H9 (cell line): ENCODE measurements around the gene HSPG2. TPM values are rescaled to one million over a fixed set of nuclear protein-coding genes. Genes with fewer than 3 reads are reported as not detected.
A peak's percentile ranks its signal among the peaks of the same experiment; 100 is the strongest.

Experiments
- DNase-seq: peaks from one replicate; pipeline ENCODE4 v3.0.0-alpha.2; 2017
- H2AFZ ChIP-seq: one replicate; pipeline ENCODE4 v1.6.1; 2013; ENCODE audit warnings: mild to moderate bottlenecking, low read length, control low read depth, moderate library complexity
- H2AK5ac ChIP-seq: 2 replicates; pipeline ENCODE4 v1.6.1; 2013; ENCODE audit warnings: low read length, control low read depth, mixed read lengths; ENCODE audit not compliant: insufficient read length
- H2BK120ac ChIP-seq: one replicate; pipeline ENCODE4 v1.6.1; 2013; ENCODE audit warnings: low read depth, mild to moderate bottlenecking, low read length, control low read depth, inconsistent platforms; ENCODE audit not compliant: poor library complexity, severe bottlenecking
- H2BK12ac ChIP-seq: 2 replicates; pipeline ENCODE4 v1.6.1; 2013; ENCODE audit warnings: low read length, control low read depth, mixed read lengths, low read depth; ENCODE audit not compliant: insufficient read length
- H2BK15ac ChIP-seq: 2 replicates; pipeline ENCODE4 v1.6.1; 2013; ENCODE audit warnings: low read depth, low read length, control low read depth
- H2BK20ac ChIP-seq: one replicate; pipeline ENCODE4 v1.6.1; 2013; ENCODE audit warnings: low read depth, mild to moderate bottlenecking, low read length, control low read depth, inconsistent platforms; ENCODE audit not compliant: poor library complexity, severe bottlenecking
- H2BK5ac ChIP-seq: 2 replicates; pipeline ENCODE4 v1.6.1; 2013; ENCODE audit warnings: low read length, control low read depth, mixed read lengths; ENCODE audit not compliant: insufficient read length
- H3K14ac ChIP-seq: 2 replicates; pipeline ENCODE4 v1.6.1; 2013; ENCODE audit warnings: low read length, control low read depth; ENCODE audit not compliant: insufficient read depth
- H3K18ac ChIP-seq: 2 replicates; pipeline ENCODE4 v1.6.1; 2013; ENCODE audit warnings: low read depth, mild to moderate bottlenecking, mixed read lengths, low read length, control low read depth; ENCODE audit not compliant: insufficient read length
- H3K23ac ChIP-seq: 2 replicates; pipeline ENCODE4 v1.6.1; 2013; ENCODE audit warnings: low read length, control low read depth, mixed read lengths, low read depth; ENCODE audit not compliant: insufficient read length
- H3K23me2 ChIP-seq: 2 replicates; pipeline ENCODE4 v1.6.1; 2013; ENCODE audit warnings: low read depth, mild to moderate bottlenecking, mixed read lengths, low read length, control low read depth; ENCODE audit not compliant: insufficient read length, poor library complexity, severe bottlenecking
- H3K27ac ChIP-seq: 2 replicates; pipeline ENCODE4 v1.5.1; 2013; ENCODE audit warnings: low read length, control low read depth, mixed read lengths, low read depth; ENCODE audit not compliant: insufficient read length
- H3K27me3 ChIP-seq: 2 replicates; pipeline ENCODE4 v1.6.1; 2013; ENCODE audit warnings: low read length, control low read depth, inconsistent platforms; ENCODE audit not compliant: insufficient read depth
- H3K4ac ChIP-seq: 2 replicates; pipeline ENCODE4 v1.6.1; 2013; ENCODE audit warnings: low read depth, mild to moderate bottlenecking, control low read depth, inconsistent platforms, low read length, moderate library complexity
- H3K4me1 ChIP-seq: 2 replicates; pipeline ENCODE4 v1.6.1; 2013; ENCODE audit warnings: low read length, control low read depth, inconsistent platforms; ENCODE audit not compliant: insufficient read depth
- H3K4me2 ChIP-seq: 2 replicates; pipeline ENCODE4 v1.6.1; 2013; ENCODE audit warnings: low read length, control low read depth, mixed read lengths; ENCODE audit not compliant: insufficient read length, insufficient read depth
- H3K56ac ChIP-seq: 2 replicates; pipeline ENCODE4 v1.6.1; 2013; ENCODE audit warnings: low read depth, mild to moderate bottlenecking, mixed read lengths, low read length, control low read depth; ENCODE audit not compliant: insufficient read length
- H3K79me1 ChIP-seq: 2 replicates; pipeline ENCODE4 v1.6.1; 2013; ENCODE audit warnings: low read depth, mild to moderate bottlenecking, moderate library complexity, low read length, control low read depth, inconsistent platforms; ENCODE audit not compliant: insufficient read depth, poor library complexity, severe bottlenecking
- H3K79me2 ChIP-seq: 2 replicates; pipeline ENCODE4 v1.6.1; 2013; ENCODE audit warnings: low read length, control low read depth, inconsistent platforms; ENCODE audit not compliant: insufficient read depth
- H3K9ac ChIP-seq: 2 replicates; pipeline ENCODE4 v1.6.1; 2013; ENCODE audit warnings: low read length, control low read depth, mixed read lengths; ENCODE audit not compliant: insufficient read length; ENCODE audit errors: extremely low read depth
- H3K9me3 ChIP-seq: one replicate; pipeline ENCODE4 v1.6.1; 2013; ENCODE audit warnings: low read depth, low read length, inconsistent platforms; ENCODE audit not compliant: control insufficient read depth
- H3T11ph ChIP-seq: one replicate; pipeline ENCODE4 v1.6.1; 2013; ENCODE audit warnings: mild to moderate bottlenecking, low read length, control low read depth, inconsistent platforms
- H4K20me1 ChIP-seq: one replicate; pipeline ENCODE4 v1.6.1; 2013; ENCODE audit not compliant: control insufficient read depth, insufficient read length, insufficient read depth
- H4K5ac ChIP-seq: 2 replicates; pipeline ENCODE4 v1.6.1; 2013; ENCODE audit warnings: low read depth, mild to moderate bottlenecking, mixed read lengths, low read length, control low read depth; ENCODE audit not compliant: insufficient read length
- H4K8ac ChIP-seq: replicated peaks from 2 replicates; pipeline ENCODE4 v1.6.1; 2013; ENCODE audit warnings: low read length, control low read depth, mixed read lengths, low read depth; ENCODE audit not compliant: insufficient read length
- H4K91ac ChIP-seq: 2 replicates; pipeline ENCODE4 v1.6.1; 2013; ENCODE audit warnings: low read depth, mild to moderate bottlenecking, moderate library complexity, mixed read lengths, low read length, control low read depth; ENCODE audit not compliant: insufficient read length
- H3K27ac Mint-ChIP-seq, 3 experiments: 2 replicates in 2 of 3; 3 replicates in 1 of 3; pipeline ENCODE4 v1.8.0; 2020 to 2021; ENCODE audit warnings: mixed read lengths in 3 of 3, mild to moderate bottlenecking in 1 of 3, moderate library complexity in 1 of 3
- H3K27me3 Mint-ChIP-seq: 2 replicates; pipeline ENCODE4 v1.8.0; 2021; ENCODE audit warnings: low read depth, mild to moderate bottlenecking, moderate library complexity, mixed read lengths
- H3K36me3 Mint-ChIP-seq, 3 experiments: 2 replicates in 2 of 3; 3 replicates in 1 of 3; pipeline ENCODE4 v1.8.0; 2020 to 2021; ENCODE audit warnings: low read depth in 3 of 3, mixed read lengths in 3 of 3; ENCODE audit not compliant: insufficient read depth in 1 of 3
- H3K4me1 Mint-ChIP-seq, 2 experiments: 2 replicates each; pipeline ENCODE4 v1.8.0; 2020; ENCODE audit warnings: mixed read lengths in 2 of 2
- H3K4me3 Mint-ChIP-seq, 2 experiments: 2 replicates in 1 of 2; 3 replicates in 1 of 2; pipeline ENCODE4 v1.8.0; 2020 to 2021; ENCODE audit warnings: mild to moderate bottlenecking in 2 of 2, mixed read lengths in 2 of 2, moderate library complexity in 1 of 2
- H3K9me3 Mint-ChIP-seq, 2 experiments: 2 replicates in 1 of 2; 3 replicates in 1 of 2; pipeline ENCODE4 v1.8.0; 2020; ENCODE audit warnings: mild to moderate bottlenecking in 2 of 2, mixed read lengths in 2 of 2, moderate library complexity in 1 of 2
- CTCF ChIP-seq: fragments of 200-600 bp; sonication (generic); conservative IDR thresholded peaks from 3 replicates; pipeline ENCODE4 v1.8.0; 2021; ENCODE audit warnings: antibody characterized with exemption, mild to moderate bottlenecking
- total RNA-seq: library from RNA; stranded (reverse); gene quantifications from 2 replicates; pipeline ENCODE4 v1.2.1, GENCODE V29; 2021

The HSPG2 gene
- total RNA-seq, 1 experiment from 2014 or later = 90.0 TPM

GRCh38 chr1:21775985-21776562, 161.0 kb downstream of the HSPG2 start:
- Histone ChIP-seq H4K20me1 (no peaks in the 10 kb centered on the region), H3K18ac (no peak overlapping the region), H3K4ac (no peak overlapping the region), H2BK120ac (no peak overlapping the region), H3K27ac (no peak overlapping the region), H2BK12ac (no peak overlapping the region), H3K23me2 (no peaks in the 10 kb centered on the region), H4K91ac (no peak overlapping the region), H3K79me1 (peaks cover 7% of the 10 kb centered on the region), H2BK15ac (no peak overlapping the region), H3K14ac (no peak overlapping the region), H4K5ac (no peak overlapping the region), H2AFZ (no peak overlapping the region), H2AK5ac (no peak overlapping the region), H2BK20ac (no peak overlapping the region), H4K8ac (no peak overlapping the region), H3K27me3 (no peaks in the 10 kb centered on the region), H3K4me2 (no peak overlapping the region), H2BK5ac (no peak overlapping the region), H3K9ac (no peak overlapping the region), H3K23ac (no peak overlapping the region), H3K4me1 (no peaks in the 10 kb centered on the region), H3K9me3 (no peaks in the 10 kb centered on the region), H3K79me2 (peaks cover 56% of the 10 kb centered on the region), H3K56ac (no peak overlapping the region), H3T11ph (no peak overlapping the region)
- Mint-ChIP-seq H3K4me1 (peaks cover 2 to 7% of the 10 kb centered on the region in 2 experiments; a peak in 3 of 4 replicates), H3K27me3 (no peaks in the 10 kb centered on the region; the same call in 1 of the 2 replicates), H3K9me3 (peaks cover 5 to 11% of the 10 kb centered on the region in 2 experiments; a peak in 3 of 5 replicates), H3K4me3 (no peak overlapping the region), H3K27ac (peak overlapping the region in 2 of 3 experiments; percentile 7 to 67; a peak in 1 of 7 replicates), H3K36me3 (peaks cover 7 to 14% (median 8%) of the 10 kb centered on the region in 3 experiments; a peak in 6 of 7 replicates)
- no peak for DNase-seq
- no peak for TF ChIP-seq CTCF
